Right lung (tissue), 5 donors: ENCODE results near the gene CACFD1. TPM values are rescaled to one million over a fixed set of nuclear protein-coding genes. Genes with fewer than 3 reads are reported as not detected.
"Not testable (repeated sequence)": the region's sequence is repeated elsewhere in the genome, so short reads cannot be mapped to it uniquely, and the experiment has no call there.

Experiments used
- DNase-seq, 2 donors: peaks; one replicate each; pipeline ENCODE4 v3.0.0-alpha.2; 2013
- polyA plus RNA-seq, 5 donors: library from polyadenylated mRNA; unstranded; fragments of 120-200 nt; gene quantifications; one replicate each; pipeline versions ENCODE4 v1.2.1 to v1.2.3, GENCODE V29; 2013; ENCODE audit warnings: inconsistent platforms in 1 of 5, low replicate concordance in 1 of 5; ENCODE audit not compliant: insufficient read length in 5 of 5, insufficient read depth in 1 of 5

Gene CACFD1
- polyA plus RNA-seq, 5 donors, result 14.0 to 35.6 (median 22.3) TPM

DNA sequence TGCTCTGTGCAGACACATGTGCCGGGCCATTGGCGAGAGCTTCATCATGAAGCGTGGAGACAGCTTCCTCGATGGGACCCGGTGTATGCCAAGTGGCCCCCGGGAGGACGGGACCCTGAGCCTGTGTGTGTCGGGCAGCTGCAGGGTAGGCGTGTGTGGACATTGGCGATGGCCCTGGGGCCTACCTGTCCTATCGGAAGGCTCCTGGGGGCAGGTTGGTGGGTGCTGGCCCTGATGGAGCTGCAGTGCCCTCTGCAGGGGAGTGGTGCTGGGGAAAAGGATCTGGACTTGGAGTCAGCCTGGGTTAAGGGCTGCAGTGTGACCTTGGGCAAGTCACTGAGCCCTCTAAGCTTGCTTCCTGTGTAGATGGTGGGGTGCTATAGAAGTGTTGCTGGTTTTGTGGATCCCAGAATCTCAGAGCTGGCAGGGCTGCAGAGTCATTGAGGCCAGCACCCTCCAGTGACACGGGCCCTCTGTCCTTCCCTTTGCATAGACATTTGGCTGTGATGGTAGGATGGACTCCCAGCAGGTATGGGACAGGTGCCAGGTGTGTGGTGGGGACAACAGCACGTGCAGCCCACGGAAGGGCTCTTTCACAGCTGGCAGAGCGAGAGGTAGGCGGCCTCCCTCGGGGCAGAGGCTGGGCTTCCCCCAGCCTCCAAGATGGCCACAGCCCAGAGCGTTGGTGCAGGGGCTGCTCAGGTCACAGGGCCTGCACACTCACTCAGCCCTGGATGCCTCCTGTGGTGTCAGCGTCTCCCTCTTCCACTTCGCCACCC lies 21.8 kb upstream of the CACFD1 start:
- no peak for DNase-seq

DNA sequence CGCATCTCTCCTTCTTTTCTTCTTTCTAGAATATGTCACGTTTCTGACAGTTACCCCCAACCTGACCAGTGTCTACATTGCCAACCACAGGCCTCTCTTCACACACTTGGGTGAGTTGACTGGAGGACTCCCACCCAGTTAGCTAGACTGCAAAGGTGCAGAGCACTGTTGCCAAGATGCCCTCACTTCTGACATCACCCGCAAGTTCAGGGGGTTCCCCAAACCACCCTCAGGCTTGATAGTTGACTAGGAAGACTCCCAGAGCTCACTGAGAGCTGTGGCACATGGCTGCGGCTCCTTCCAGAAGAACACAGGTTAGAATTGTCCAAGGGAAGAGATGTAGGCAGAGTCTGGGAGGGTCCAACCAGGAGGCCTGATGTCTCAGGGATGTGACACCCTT lies 20.4 kb upstream of the CACFD1 start:
- DNase-seq, result no peak

GRCh38 chr9:133440874-133441273 lies 18.9 kb upstream of the CACFD1 start:
- DNase-seq, result no peak

DNA sequence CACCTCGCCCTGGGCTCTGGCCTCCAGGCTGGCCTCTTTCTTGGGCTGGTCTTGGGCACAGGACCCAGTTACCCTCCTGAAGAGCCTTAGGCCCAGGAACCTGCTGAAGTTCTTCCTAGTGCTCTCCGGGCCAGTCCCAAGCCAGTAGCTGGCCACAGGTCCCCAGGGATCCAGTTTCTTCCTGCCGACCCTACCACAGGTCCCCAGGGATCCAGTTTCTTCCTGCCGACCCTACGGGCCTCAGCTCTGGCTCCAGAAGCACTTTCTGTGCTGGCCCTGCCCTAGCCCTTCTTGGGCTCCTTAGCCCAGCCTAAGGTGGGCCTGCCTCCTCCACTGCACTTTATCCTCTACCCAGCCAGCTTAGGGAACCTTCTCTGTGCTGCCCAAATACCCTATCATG lies 18.2 kb upstream of the CACFD1 start:
- no peak for DNase-seq

DNA sequence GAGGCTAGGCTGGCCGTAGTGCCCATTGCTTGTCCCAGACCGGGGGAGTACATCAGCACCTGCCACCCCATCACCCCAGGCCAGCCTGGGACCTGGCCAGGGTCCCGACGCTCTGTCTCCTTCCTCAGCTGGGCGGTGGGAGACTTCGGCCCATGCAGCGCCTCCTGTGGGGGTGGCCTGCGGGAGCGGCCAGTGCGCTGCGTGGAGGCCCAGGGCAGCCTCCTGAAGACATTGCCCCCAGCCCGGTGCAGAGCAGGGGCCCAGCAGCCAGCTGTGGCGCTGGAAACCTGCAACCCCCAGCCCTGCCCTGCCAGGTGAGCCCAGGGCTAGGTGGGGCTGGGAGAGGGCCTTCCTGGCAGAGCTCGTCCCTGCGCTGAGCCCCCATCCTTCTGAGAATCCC lies 16.5 kb upstream of the CACFD1 start:
- no peak for DNase-seq

DNA sequence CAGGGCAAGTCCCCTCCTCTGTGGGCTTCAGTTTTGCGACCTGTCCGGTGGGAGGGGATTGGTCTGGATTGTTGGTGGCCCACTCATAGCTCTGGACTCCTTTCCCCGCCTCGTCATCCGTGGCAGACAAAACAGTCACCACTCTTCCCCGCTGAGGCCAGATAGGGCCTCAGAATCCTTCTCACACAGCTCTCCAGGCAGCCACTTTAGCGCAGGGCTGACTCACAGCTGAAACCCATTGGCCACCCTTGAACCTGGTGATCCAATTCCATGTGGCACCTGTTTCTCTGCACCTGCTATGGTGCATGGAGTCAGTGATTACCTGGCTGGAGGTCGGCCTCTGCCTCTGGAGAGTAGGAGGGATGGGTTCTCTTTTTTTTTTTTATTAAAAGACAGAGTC lies 15.8 kb upstream of the CACFD1 start:
- DNase-seq, result no peak

DNA sequence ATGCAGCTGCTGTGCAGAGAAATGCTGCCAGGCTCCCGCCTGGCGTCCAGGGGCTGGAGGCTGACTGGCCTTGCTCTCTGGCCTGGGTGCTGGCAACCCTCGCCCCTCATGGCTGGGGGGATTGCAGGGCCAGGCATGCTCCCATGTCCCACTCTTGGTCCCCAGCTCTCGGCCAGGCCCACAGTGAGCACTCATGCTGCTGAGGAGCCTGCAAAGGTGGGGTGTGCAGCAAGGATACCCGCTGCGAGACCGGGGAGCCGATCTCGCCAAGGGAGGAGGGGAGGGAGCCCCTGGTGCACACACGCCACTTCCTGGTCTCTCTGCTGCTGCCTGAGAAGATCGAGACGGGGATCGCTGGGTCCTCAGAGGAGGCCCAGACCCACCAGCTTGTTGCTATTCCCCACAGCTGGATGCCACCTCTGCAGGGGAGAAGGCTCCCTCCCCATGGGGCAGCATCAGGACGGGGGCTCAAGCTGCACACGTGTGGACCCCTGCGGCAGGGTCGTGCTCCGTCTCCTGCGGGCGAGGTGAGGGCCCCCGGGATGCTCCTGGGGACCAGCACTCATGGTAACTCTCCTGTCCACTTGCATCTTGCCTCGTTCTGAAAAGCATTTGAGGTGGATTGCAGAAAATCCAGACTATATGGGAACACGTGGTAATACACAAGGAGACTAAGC lies 14.3 kb upstream of the CACFD1 start:
- no peak for DNase-seq

GRCh38 chr9:133448487-133448972 lies 11.2 kb upstream of the CACFD1 start:
- no peak for DNase-seq

GRCh38 chr9:133449760-133450159 lies 10.0 kb upstream of the CACFD1 start:
- no peak for DNase-seq

GRCh38 chr9:133451865-133452264 lies 7.9 kb upstream of the CACFD1 start:
- DNase-seq, result not testable (repeated sequence)

DNA sequence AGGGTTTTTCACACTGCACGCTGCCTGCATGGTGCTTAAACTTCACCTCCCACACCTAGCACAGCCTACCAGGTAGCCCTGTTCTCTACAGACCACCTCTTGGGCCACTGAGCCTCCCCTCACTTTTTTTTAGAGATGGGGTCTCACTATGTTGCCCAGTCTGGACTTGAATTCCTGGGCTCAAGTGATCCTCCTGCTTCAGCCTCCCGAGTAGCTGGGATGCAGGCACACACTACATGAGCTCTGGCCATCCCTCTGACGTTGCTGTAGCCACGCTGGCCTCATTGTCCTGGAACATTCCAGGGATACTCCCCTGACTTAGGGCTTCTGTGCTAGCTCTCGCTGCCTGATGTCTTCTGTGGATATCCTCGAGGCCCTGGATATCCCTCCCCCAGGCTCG lies 7.2 kb upstream of the CACFD1 start:
- DNase-seq, result no peak

- DNase-seq, result no peak
Measured at GRCh38 chr9:133453651-133454050, 6.1 kb upstream of the CACFD1 start.

DNA sequence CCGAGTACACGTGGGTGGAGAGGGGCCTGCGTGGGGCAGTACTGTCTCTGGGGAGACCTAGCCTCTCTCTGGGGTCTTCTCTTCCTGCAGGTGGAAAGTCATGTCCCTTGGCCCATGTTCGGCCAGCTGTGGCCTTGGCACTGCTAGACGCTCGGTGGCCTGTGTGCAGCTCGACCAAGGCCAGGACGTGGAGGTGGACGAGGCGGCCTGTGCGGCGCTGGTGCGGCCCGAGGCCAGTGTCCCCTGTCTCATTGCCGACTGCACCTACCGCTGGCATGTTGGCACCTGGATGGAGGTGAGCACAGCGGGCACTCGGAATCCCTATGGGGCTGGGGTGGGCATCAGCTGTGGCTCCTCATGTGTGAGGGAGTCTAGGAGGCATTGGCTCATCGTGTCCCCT lies 5.5 kb upstream of the CACFD1 start:
- DNase-seq, result no peak

DNA sequence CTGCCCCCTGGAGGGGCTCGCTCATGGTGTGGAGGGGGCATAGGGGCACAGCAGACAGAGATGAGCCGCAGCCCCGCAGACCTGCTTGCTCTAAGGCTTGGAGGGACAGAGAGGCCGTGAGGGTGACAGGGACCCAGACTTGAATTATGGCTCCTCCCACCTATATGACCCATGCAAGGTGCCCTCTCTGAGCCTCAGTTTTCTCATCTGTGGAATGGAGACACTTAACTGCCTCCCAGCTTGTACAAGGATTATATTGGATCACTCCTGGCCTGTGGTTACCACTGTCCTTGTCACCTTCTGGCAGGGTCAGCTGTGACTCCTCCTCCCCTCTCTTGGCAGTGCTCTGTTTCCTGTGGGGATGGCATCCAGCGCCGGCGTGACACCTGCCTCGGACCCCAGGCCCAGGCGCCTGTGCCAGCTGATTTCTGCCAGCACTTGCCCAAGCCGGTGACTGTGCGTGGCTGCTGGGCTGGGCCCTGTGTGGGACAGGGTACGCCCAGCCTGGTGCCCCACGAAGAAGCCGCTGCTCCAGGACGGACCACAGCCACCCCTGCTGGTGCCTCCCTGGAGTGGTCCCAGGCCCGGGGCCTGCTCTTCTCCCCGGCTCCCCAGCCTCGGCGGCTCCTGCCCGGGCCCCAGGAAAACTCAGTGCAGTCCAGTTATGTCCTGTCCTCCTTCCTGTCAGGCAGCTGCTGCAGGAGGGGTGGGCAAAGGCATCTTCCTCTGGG lies 4.7 kb upstream of the CACFD1 start:
- no peak for DNase-seq

DNA sequence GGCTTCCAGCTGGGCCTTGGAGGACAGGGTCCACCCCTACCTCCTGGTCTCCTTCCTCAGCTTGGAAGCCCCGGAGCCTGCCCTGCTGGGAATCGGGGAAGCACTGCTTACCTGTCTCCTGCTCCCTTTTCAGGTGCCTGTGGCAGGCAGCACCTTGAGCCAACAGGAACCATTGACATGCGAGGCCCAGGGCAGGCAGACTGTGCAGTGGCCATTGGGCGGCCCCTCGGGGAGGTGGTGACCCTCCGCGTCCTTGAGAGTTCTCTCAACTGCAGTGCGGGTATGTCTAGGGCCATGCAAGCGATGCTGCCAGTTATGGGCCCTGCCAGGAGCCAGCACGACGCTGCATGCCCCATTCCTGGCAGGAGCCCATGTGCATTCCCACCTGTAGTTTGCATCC lies 3.8 kb upstream of the CACFD1 start:
- no peak for DNase-seq

- DNase-seq, result no peak
Measured at GRCh38 chr9:133456409-133456808, 3.4 kb upstream of the CACFD1 start.

DNA sequence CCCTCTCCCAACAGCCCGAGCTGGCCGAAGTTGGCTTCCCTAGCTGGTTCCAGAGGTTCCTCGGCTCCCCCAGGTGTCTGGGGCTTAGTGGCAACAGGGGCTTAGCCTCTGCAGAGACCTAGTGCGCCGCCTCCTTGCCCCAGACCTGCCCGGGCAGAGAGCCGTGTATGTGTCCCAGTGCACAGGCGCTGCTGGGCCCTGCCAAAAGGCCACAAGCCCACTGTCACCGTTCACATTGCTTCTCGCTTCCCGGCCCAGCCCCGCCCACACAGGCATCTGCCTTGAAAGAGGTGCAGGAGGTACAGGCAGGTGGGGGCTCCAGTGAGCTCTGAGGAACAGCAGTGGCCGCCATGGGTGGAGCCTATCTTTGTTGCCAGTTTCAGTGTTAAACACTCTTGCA lies 2.5 kb upstream of the CACFD1 start:
- DNase-seq, result no peak

DNA sequence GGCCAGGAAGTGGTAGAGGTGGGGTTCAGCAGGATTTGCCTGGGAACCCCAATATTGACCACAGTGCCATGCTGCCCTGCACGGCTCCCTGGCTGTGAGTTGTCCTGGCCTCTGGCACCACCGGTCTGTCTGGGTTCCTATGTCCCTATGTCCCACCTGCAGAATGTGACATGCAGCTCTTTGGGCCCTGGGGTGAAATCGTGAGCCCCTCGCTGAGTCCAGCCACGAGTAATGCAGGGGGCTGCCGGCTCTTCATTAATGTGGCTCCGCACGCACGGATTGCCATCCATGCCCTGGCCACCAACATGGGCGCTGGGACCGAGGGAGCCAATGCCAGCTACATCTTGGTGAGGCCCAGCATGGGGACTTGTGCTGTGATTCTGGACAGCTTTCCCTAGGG lies 2.0 kb upstream of the CACFD1 start:
- no peak for DNase-seq

DNA sequence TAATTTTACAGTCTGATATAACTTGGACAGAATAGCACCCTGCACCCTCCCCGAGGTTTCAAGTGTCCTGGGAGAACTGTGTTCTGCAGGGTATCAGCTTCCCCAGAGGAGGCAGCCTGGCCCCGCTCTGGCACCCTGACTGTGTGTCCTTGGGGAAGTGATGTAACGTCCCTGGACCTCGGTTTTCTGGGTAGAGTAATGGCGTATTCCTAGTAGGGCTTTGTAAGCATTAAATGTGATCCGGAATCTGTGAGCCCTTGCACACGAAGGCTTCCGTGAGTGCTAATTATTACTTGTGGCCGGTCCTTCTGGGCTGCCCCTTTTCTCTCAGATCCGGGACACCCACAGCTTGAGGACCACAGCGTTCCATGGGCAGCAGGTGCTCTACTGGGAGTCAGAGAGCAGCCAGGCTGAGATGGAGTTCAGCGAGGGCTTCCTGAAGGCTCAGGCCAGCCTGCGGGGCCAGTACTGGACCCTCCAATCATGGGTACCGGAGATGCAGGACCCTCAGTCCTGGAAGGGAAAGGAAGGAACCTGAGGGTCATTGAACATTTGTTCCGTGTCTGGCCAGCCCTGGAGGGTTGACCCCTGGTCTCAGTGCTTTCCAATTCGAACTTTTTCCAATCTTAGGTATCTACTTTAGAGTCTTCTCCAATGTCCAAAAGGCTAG lies 1.0 kb upstream of the CACFD1 start:
- no peak for DNase-seq

GRCh38 chr9:133460405-133461175 lies 812 bp downstream of the CACFD1 start:
- DNase-seq, result peak; percentile 46 to 47

GRCh38 chr9:133461975-133462374 lies 2.2 kb downstream of the CACFD1 start:
- DNase-seq, result no peak
